Left ventricle myocardium superior (tissue), 1 donor: ENCODE results near the gene CACNA1F. TPM values are rescaled to one million over a fixed set of nuclear protein-coding genes. Genes with fewer than 3 reads are reported as not detected.

ENCODE experiments used
- ATAC-seq: fragments of 200-7000 bp; cut with Tn5 transposase; one replicate; pipeline ENCODE4 v1.9.1; 2020; ENCODE audit warnings: mild to moderate bottlenecking, moderate library complexity
- DNase-seq: peaks from one replicate; pipeline ENCODE4 v3.0.0-alpha.2; 2020
- intact Hi-C: fragments of 100-400 bp; cut with micrococcal nuclease; formaldehyde crosslinking; loops from one replicate; pipeline ENCODE4 v1.11.0; 2022
- total RNA-seq: library from RNA; stranded (reverse); fragmentation: NEBNext Ultra II Directional; extraction: Animal tissue kit (Norgen Biotek cat#: 25700); gene quantifications from one replicate; pipeline ENCODE4 v1.2.1, GENCODE V29; 2021
- donor health status: DM: no; HTN: yes; CAD: no; lungs with severe emphysema.

Gene CACNA1F
- total RNA-seq, 1 donor from 2014 or later: 0.47 TPM

DNA sequence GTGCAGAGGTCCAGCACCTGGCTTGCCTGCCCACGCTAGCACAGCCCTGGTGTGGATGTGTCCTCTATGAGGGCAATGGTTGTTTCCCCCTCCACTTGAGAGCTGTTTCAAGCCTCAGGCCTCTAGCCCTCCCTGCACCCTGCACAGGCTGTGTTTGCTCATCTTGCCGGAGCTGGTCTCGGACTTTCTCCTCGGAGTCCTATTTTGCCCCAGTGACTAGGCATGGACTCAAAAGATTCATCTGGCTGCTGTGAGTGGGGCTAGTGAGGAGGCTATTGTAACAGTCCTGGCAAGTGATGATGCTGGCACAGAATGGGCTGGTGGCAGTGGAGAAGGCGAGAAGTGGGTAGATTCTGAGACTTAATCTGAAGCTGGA lies 25.6 kb upstream of the CACNA1F start:
- DNase-seq: no peak
- no peak for ATAC-seq
- intact Hi-C loops: no loop called here

DNA sequence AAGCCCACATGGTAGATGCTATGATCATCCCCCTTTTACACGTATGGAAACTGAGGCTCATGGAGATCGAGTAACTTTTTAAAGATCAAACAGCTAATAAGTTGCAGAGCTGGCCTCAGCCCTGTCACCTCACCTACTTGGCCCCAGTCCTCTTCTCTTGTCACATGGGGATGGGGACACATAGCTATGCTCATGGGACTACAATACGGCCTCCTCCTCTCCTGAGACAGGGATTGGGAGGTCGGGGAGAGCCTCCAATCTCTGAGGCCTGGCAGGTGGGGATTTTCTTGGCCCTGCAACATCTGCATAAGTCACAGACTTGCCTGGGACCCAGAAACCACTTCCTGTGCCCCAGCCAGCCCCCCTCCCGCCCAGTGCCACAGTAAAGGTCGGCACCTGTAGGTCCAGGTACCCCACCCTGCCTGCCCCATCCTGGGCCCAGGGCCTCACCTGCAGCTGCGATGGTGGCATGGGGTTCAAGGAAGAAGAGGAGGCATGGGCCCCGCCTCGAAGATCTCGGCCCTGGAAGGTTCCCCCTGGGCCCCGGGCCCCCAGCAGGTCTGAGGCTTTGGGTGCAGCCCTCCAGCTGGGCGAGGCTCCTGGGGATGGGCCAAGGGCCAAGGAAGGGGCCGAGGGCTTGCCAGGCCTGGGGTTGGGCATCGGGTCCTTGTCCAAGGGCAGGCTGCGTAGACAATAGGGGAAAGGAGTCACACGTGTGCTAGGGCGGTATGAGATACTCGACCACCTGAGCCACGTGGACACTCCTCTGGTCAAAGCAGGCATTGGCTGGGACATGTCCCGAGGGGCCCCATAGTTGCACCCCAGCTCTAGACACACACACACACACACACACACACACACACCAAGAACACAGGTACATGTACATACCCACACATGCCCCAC lies 25.0 kb upstream of the CACNA1F start:
- ATAC-seq (no peak), DNase-seq (no peak)
- intact Hi-C loops: no loop called here

DNA sequence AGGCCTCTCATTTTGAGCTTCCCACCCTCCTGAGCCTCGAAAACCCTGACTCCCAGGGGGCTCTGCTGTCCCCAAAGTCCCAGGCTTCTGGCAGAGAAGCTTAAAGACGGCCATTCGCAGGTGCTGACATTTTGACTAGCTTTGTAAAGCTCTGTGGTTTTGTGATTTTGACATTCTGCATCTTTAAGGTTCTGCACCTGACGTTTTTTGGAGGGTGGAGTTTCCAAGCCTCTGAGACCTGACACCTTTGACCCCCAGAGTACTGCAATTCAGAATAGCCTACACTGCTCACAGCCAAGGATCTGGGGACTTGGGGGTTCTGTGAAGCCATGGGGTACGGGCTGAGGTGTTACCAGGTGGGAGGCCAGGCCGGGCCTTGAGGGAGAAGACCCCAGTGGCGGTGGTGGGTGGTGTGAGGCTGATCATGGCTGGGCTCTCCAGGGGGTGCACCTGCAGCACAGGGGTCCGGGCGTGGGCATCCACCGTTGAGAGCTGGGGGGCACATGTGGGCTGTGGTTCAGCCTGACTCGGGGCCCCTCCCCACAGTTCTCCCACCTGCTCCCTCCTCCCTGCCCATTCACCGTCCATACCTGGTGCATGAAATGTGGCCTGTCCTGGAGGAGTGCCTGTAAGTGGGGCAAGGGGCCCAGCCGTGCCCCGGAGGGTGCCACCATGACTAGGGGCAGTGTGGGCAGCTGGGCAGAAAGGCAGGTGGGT lies 24.1 kb upstream of the CACNA1F start:
- intact Hi-C loops: no loop called here
- DNase-seq (no peak), ATAC-seq (no peak)

DNA sequence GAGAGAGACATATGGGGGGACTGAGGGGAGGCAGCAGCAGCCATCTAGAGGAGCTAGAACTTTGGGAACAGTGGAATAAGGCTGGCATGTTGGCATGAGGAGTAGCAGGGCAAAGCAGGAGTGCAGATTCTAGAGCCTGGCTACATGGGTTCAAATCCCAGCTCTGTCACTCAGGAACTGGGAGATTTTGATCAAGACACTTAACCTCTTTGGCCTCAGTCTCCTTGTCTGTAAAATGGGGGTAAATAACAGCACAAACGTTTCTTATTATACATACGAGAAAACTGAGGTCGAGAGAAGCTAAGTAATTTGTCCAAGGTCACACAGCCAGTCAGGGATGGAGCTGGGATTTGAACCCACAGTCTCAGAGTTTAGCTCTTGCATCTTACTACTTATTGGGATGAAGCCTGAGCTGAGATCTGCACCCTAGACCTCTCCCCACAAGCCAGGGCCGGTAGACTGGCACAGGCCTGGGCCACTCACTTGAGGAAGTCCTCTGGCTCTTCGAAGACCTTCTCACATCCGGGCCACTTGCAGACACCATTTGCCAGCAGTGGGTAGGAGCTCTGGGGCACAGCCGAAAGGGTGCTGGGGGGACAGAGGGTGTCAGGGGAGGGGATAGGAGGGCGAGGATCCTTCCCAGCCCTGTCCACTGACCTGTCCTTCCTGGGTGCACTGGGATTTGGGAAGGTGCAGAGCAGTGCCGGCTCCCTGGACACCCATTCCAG lies 23.3 kb upstream of the CACNA1F start:
- DNase-seq (no peak), ATAC-seq (no peak)
- intact Hi-C loops: no loop called here

DNA sequence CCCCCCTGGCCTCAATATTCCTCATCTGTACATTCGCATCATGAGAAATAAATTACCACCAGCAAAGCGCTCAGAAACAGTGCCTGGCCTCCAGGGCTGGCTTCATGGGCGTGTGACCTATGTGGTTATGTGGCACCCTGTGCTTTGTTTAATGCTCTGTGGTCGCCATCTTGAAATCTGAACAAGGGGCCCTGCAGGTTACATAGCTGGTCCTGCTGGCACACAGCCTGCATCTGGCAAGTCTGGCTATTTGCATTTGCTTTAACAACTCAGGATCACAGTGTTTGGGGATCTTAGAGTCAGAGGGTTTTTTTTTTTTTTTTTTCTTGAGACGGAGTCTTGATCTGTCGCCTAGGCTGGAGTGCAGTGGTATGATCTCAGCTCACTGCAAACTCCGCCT lies 21.5 kb upstream of the CACNA1F start:
- intact Hi-C loops: no loop called here
- DNase-seq: no peak
- ATAC-seq: no peak

DNA sequence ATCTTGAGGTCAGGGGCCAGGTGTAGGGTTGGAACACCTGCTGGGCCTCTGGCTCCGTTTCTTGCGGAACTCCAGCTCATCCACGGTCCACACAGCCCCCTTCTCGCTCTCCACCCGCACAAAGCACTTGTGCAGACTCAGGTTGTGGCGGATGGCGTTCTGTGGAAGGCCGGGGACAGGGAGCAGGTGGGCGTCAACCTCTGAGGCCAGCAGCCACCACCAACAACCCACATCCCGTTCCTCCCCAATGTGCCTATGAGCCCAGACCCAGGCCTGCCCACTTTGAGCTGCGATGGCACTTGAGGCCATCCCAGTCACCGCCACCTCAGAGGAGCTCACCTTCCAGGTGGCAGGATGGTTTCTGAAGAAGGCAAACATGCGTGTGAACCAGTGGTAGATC lies 18.2 kb upstream of the CACNA1F start:
- no peak for ATAC-seq
- no peak for DNase-seq
- intact Hi-C loops: no loop called here

DNA sequence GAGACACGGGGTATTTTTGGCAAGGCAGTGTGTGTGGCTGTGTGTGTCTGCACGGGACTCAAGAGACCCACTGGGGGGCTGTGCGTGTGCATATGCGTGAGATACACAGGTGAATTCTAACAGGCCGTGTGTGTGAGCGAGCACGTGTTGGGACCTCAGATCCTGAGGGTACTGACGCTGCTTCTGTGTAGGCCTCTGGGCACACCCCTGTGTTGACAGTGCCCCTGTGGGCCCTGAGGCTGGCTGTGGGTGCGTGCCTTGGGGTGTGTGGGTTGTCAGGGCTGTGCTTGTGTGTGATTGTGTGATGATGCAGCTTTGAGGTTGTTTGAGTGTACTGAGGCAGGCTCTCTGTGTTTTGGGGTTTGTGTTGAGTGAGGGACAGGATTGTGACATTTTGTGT lies 17.4 kb upstream of the CACNA1F start:
- intact Hi-C loops: no loop called here
- no peak for ATAC-seq
- no peak for DNase-seq

DNA sequence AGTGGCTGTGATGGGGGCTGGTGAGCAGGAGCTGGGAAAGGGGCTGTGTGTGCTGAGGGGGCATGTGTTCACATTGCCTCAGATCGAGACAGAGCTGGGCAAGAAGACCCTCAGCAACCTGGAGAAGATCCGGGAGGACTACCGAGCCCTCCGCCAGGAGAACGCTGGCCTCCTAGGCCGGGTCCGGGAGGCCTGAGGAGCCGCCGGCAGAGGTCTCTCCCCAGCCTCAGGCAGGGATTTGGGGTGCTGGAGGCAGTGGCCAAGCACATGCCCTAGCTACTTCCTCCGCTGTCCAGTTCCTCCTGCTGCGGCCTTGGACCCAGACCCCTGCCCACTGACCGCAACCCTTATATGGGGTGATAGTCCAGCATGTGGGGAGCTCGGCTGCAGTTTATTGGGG lies 16.9 kb upstream of the CACNA1F start:
- no peak for DNase-seq
- ATAC-seq: no peak
- intact Hi-C loops: no loop called here

DNA sequence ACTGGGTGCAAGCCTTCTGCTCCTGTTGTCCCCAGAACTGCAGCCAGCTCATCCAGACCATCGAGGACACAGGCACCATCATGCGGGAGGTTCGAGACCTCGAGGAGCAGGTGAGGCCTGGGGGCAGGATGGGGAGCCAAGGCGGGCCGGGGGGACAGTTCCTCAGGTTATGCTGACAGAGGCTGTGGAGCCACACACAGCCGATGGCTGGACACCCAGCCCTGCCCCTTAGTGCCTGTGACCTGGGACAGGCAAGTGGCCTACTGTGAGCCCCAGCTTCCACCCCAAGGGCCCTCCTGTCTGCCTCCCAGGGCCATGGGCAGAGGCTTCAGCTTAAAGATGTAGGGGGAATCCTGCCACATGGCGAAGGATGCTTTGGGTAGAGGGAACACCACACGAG lies 16.5 kb upstream of the CACNA1F start:
- ATAC-seq (no peak), DNase-seq (no peak)
- intact Hi-C loops: no loop called here

DNA sequence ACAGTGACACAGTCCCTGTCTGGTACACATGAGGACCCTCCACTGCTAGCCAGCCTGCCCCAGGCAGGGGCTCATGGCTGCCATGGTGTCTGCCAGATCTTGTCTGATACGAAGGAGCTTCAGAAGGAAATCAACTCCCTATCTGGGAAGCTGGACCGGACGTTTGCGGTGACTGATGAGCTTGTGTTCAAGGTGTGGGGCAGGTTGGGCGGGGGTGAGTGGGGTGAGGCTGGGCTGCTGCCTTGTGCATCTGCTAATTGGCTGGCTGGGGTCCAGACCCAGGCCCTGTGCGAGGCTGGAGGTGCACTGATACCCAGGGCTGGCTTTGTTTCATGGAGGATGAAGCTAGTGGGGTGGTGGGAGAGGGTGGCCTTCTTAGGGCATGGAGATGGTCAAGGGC lies 15.9 kb upstream of the CACNA1F start:
- DNase-seq: no peak

DNA sequence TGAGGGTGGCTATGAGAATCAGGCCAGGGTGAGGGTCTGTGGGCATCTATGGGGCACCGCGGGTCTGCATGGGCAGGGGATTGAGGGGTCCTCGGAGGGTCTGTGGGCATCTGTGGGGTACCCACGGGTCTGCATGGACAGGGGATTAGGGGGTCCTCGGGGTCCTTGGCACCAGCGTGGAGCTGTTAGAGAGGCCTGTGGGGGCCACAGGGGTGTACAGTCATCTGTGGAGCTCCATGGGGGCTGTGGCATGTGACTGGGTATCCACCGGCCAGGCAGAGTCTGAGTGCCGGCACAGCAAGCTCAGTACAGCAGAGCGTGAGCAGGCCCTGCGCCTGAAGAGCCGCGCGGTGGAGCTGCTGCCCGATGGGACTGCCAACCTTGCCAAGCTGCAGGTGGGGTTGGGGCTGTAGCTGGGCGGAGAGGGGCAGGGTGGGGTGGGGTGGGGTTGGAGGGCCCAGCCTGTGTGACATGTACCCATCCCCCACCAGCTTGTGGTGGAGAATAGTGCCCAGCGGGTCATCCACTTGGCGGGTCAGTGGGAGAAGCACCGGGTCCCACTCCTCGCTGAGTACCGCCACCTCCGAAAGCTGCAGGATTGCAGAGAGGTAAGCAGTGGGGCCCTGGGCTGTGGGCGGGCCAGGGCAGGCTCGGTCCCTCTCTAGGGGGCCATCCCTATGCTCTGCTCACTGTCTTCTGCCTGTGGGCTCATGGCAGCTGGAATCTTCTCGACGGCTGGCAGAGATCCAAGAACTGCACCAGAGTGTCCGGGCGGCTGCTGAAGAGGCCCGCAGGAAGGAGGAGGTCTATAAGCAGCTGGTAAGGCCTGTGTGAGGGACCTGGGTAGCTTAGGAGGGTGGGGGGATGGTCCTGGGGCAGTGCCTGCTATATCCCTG lies 15.0 kb upstream of the CACNA1F start:
- DNase-seq (no peak), ATAC-seq (no peak)
- intact Hi-C loops: no loop called here

More for the DNA sequence above, 15.9 kb upstream of the CACNA1F start:
- ATAC-seq: no peak
- intact Hi-C loops: no loop called here

DNA sequence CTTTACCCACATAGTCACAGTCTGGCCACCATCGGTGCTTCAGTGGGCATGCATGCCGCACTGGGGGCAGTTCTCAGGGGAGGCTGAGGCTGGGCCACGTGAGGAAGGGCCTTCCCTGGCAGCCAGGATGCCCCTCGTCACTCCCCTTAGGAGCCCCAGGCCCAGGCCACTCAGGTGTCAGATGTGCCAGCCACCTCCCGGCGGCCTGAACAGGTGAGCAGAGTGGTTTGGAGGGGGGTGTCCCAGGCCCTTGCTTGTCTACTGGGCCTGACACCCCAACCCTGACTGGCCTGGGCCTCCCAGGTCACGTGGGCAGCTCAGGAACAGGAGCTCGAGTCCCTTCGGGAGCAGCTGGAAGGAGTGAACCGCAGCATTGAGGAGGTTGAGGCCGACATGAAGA lies 14.2 kb upstream of the CACNA1F start:
- no peak for DNase-seq
- no peak for ATAC-seq
- intact Hi-C loops: no loop called here

DNA sequence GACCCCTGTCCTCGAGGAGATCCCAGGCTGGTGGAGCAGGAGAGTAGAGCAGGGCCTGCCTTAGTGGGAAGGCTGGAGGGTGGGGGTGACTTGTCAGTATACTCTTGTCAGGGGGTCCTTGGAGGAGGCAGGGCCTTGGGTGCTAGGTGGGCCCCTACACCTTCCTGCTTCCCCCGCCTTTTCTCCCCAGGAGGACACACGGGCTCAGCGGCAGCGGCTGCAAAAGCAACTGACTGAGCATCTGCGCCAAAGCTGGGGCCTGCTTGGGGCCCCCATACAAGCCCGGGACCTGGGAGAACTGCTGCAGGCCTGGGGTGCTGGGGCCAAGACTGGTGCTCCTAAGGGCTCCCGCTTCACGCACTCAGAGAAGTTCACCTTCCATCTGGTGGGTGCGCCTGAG lies 13.4 kb upstream of the CACNA1F start:
- no peak for DNase-seq
- intact Hi-C loops: no loop called here

DNA sequence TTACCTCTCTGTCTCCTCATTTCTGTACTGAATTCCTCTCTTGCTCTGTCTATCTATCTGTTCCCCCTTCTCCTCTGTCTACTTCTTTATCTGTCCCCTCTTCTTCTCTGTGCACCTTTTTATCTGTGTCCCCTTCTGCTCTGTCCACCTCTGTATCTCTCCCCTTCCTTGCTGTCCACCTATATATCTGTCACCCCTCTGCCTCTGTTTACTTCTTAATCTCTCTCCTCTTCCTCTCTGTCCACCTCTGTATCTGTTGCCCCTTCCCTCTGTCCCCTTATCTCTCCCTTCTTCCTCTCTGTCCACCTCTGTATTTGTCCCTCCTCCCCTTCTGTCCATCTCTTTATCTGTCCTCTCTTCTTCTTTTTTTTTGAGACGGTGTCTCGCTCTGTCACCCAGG lies 11.1 kb upstream of the CACNA1F start:
- ATAC-seq (no peak), DNase-seq (no peak)
- intact Hi-C loops: no loop called here

More for the DNA sequence above, 13.4 kb upstream of the CACNA1F start:
- no peak for ATAC-seq

DNA sequence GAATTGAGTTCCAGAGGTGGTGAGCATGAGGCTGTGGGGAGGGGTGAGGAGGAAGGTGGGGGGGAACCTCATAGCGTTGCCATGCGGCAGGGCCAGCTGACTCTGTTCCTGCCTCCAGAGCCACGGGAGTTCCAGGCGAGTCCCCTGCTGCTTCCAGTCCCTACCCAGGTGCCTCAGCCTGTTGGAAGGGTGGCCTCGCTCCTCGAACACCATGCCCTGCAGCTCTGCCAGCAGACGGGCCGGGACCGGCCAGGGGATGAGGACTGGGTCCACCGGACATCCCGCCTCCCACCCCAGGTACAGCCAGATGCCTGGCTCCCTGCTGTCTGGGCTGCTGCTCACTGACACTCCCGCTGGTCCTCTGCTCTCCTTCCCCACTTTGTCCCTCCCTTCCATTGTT lies 10.0 kb upstream of the CACNA1F start:
- intact Hi-C loops: no loop called here
- DNase-seq (no peak), ATAC-seq (no peak)

DNA sequence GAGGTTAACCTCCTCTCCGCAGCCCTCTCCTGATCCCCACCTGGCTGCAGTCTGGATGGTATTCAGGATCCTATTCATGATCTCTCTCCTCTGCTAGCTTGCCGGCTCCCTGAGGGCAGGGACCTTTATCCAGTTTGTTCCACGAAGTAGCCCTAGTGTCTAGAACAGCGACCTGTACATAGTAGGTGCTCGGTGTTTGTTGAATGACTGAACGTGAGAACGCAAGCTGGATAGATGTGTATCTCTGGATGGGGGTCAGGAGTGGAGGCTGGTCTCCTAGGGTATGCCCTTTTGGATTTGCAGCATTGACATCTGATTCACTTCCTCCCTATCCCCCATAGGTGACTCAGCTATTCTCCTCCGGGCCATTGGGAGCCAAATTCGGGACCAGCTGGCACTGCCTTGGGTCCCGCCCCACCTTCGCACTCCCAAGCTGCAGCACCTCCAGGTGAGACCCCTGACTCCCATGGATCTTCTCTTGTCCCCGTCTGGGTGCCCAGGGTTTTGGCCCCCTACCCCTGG lies 9.5 kb upstream of the CACNA1F start:
- intact Hi-C loops: no loop called here
- no peak for ATAC-seq

DNA sequence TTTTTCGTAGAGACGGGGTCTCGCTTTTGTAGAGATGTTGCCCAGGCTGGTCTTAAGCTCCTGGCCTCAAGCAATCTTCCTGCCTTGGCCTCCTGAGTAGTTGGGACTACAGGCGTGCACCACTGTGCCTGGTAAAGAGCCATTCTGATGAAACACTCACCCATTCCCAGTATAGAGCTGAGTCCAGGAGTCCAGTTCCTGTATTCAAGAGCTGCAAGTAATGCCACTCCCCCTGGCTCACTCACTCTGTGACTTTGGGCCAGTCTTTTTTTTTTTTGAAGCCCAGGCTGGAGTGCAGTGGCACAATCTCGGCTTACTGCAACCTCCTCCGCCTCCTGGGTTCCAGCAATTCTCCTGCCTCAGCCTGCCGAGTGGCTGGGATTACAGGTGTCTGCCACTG lies 5.6 kb upstream of the CACNA1F start:
- no peak for DNase-seq
- no peak for ATAC-seq
- intact Hi-C loops: no loop called here

More for the DNA sequence above, 9.5 kb upstream of the CACNA1F start:
- DNase-seq: no peak

DNA sequence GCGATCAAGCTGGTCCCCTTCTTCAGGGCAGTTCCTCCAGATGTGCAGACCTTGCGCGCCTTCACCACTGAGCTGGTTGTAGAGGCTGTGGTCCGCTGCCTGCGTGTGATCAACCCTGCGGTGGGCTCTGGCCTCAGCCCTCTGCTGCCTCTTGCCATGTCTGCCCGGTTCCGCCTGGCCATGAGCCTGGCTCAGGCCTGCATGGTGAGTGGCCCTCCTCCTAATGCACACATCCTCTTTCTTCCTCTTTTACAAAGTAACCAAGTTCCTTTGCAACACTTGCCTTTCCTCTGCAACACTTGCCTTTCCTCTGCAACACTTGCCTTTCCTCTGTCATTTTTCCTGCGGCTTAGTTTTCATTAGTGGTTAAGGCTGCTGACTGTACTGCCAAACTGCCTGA lies 3.9 kb upstream of the CACNA1F start:
- DNase-seq (no peak), ATAC-seq (peak; percentile 12)
- intact Hi-C loops: no loop called here
